ENCODE measurements around the gene FCHO1. TPM values are rescaled to one million over a fixed set of nuclear protein-coding genes. Genes with fewer than 3 reads are reported as not detected.

Gene FCHO1
- total RNA-seq, 2 donors from 2014 or later = 3.9 to 9.2 TPM

DNA sequence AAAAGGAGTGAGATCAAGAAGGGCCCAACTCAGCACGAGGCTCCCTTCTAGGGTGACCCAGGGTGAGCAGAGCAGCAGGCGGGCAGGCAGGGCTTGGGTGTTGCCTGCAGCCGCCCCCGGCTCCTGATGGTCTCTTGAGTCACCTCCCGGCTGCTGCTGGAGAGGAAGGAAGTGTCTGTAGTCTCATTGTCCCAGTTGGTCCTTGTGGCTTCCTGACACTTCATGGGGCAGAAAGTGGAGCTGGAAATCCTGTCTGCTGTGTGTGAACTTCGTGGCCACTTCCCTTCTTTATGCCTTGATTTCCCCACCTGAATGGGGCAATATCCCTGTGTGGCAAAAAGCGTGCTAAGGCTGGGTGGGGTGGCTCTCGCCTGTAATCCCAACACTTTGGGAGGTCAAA is 29.5 kb upstream of the FCHO1 start:
- no peak overlapping the region for H3K4me3 ChIP-seq
- DNase-seq = no peak
- H3K27me3 ChIP-seq = no peaks in the 10 kb centered on the region
- H3K9ac ChIP-seq (ENCODE audit: low read depth in 2 of 2, low read length in 2 of 2) = no peak overlapping the region
- intact Hi-C loops (cut with DNase I) = no loop called here
- TF ChIP-seq, protein P1, sequence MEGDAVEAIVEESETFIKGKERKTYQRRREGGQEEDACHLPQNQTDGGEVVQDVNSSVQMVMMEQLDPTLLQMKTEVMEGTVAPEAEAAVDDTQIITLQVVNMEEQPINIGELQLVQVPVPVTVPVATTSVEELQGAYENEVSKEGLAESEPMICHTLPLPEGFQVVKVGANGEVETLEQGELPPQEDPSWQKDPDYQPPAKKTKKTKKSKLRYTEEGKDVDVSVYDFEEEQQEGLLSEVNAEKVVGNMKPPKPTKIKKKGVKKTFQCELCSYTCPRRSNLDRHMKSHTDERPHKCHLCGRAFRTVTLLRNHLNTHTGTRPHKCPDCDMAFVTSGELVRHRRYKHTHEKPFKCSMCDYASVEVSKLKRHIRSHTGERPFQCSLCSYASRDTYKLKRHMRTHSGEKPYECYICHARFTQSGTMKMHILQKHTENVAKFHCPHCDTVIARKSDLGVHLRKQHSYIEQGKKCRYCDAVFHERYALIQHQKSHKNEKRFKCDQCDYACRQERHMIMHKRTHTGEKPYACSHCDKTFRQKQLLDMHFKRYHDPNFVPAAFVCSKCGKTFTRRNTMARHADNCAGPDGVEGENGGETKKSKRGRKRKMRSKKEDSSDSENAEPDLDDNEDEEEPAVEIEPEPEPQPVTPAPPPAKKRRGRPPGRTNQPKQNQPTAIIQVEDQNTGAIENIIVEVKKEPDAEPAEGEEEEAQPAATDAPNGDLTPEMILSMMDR (IDR thresholded peaks at IDR 0.05) = no peak
- no peaks in the 10 kb centered on the region for H3K9me3 ChIP-seq
- H3K4me1 ChIP-seq = peaks cover 3% of the 10 kb centered on the region
- H3K27ac ChIP-seq = no peak overlapping the region
- peaks cover 3% of the 10 kb centered on the region for H3K36me3 ChIP-seq

DNA sequence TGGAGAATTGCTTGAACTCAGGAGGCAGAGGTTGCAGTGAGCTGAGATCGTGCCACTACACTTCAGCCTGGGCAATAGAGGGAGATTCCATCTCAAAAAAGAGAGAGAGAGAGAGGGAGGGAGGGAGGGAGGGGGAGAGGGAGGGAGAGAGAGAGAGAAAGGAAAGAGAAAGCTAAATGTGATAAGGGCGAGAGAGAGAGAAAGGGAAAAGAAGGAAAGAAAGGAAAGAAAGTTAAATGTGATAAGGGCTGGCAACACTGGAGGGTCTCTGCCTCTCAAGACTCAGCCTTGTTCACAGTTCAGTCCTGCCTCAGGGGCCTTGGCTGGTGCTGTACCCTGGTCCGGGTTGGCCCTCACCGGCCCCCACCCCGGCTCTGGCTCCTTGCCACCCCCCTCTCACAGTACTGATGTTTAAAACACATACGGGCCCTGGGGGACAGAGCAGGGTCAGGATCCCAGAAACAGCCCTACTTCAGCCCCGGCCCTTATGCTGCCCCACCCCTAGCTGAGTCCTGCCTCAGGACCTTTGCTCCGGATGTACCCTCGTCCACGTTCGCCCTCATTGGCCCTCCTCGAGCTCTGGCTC is 28.5 kb upstream of the FCHO1 start:
- Histone ChIP-seq H3K4me3 (no peak overlapping the region), H3K9me3 (no peaks in the 10 kb centered on the region), H3K27me3 (no peaks in the 10 kb centered on the region), H3K9ac (ENCODE audit: low read depth in 2 of 2, low read length in 2 of 2) (no peak overlapping the region), H3K27ac (no peak overlapping the region), H3K36me3 (peaks cover 10% of the 10 kb centered on the region), H3K4me1 (peaks cover 3% of the 10 kb centered on the region)
- intact Hi-C loops (cut with DNase I) = no loop called here
- TF ChIP-seq, protein P1 (IDR thresholded peaks at IDR 0.05) = no peak
- DNase-seq = no peak

DNA sequence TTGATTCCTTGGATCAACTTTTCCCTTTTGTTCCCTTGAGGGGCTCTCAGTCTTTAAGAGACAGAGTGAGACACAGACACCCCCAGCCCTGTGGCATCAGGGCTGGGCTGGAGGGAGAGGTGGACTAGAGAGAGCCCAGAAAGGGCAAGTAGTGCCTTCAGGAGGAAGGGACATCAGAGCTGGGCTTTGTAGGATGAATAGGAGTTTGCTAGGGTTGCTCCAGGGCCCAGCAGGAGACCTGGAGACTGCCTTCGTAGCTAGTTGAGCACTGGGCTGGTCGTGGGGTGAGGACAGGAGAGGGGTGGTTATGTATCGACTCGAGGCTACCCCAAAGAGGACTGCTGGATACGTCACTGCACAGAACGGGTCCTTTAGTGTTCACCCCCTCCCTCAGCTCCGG is 26.6 kb upstream of the FCHO1 start:
- intact Hi-C loops (cut with DNase I) = no loop called here
- H3K27me3 ChIP-seq = no peaks in the 10 kb centered on the region
- no peak overlapping the region for H3K9ac ChIP-seq (ENCODE audit: low read depth in 2 of 2, low read length in 2 of 2)
- no peak overlapping the region for H3K4me3 ChIP-seq
- no peak overlapping the region for H3K27ac ChIP-seq
- TF ChIP-seq, protein P1 (IDR thresholded peaks at IDR 0.05) = no peak
- peaks cover 10% of the 10 kb centered on the region for H3K36me3 ChIP-seq
- no peaks in the 10 kb centered on the region for H3K9me3 ChIP-seq
- DNase-seq = no peak
- peaks cover 3% of the 10 kb centered on the region for H3K4me1 ChIP-seq

DNA sequence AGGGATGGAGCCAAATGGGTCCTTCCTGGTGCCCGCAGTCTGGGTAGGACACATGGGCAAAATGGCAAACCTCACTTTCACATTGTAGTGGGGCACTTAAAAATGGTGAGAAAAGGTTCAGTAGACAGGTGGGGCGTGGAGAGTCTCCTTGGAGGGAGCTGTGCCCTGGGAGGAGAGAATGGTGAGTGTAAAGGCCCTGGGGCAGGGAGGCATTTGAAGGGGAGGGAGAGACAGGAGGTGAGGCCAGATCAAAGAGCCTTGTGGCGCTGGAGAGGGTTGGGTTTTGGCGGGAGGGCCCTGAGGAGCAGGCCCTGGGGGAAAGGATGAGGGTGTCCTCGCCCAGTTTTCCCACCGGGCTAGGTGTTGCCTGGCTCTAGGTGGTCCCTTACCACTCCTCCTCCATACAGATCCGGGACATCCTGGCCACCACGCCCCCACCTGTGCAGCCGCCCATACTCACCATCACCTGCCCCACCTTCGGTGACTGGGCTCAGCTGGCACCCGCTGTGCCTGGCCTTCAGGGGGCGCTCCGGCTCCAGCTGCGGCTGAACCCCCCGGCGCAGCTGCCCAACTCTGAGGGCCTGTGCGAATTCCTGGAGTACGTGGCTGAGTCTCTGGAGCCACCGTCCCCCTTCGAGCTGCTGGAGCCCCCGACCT is 25.7 kb upstream of the FCHO1 start:
- H3K27me3 ChIP-seq = no peaks in the 10 kb centered on the region
- intact Hi-C loops (cut with DNase I) = no loop called here
- H3K9ac ChIP-seq (ENCODE audit: low read depth in 2 of 2, low read length in 2 of 2) = no peak overlapping the region
- H3K4me3 ChIP-seq = no peak overlapping the region
- peaks cover 10% of the 10 kb centered on the region for H3K36me3 ChIP-seq
- TF ChIP-seq, protein P1 (IDR thresholded peaks at IDR 0.05) = no peak
- H3K27ac ChIP-seq = no peak overlapping the region
- DNase-seq = no peak
- no peaks in the 10 kb centered on the region for H3K9me3 ChIP-seq
- no peaks in the 10 kb centered on the region for H3K4me1 ChIP-seq

DNA sequence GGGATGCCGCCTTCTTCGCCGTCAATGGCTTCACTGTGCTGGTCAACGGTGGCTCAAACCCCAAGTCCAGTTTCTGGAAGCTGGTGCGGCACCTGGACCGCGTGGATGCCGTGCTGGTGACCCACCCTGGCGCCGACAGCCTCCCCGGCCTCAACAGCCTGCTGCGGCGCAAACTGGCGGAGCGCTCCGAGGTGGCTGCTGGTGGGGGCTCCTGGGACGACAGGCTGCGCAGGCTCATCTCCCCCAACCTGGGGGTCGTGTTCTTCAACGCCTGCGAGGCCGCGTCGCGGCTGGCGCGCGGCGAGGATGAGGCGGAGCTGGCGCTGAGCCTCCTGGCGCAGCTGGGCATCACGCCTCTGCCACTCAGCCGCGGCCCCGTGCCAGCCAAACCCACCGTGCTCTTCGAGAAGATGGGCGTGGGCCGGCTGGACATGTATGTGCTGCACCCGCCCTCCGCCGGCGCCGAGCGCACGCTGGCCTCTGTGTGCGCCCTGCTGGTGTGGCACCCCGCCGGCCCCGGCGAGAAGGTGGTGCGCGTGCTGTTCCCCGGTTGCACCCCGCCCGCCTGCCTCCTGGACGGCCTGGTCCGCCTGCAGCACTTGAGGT is 25.0 kb upstream of the FCHO1 start:
- no peaks in the 10 kb centered on the region for H3K9me3 ChIP-seq
- no peak overlapping the region for H3K9ac ChIP-seq (ENCODE audit: low read depth in 2 of 2, low read length in 2 of 2)
- H3K27ac ChIP-seq = no peak overlapping the region
- H3K4me1 ChIP-seq = no peaks in the 10 kb centered on the region
- intact Hi-C loops (cut with DNase I) = no loop called here
- TF ChIP-seq, protein P1 (IDR thresholded peaks at IDR 0.05) = no peak
- no peak for DNase-seq
- H3K4me3 ChIP-seq = no peak overlapping the region
- no peaks in the 10 kb centered on the region for H3K27me3 ChIP-seq
- H3K36me3 ChIP-seq = peaks cover 10% of the 10 kb centered on the region

Measured in colonic mucosa (tissue), 4 donors.